ENCODE data around the gene AFG1L. TPM values are rescaled to one million over a fixed set of nuclear protein-coding genes. Genes with fewer than 3 reads are reported as not detected.
A peak's percentile ranks its signal among the peaks of the same experiment; 100 is the strongest.
"Not testable (repeated sequence)": the region's sequence is repeated elsewhere in the genome, so short reads cannot be mapped to it uniquely, and the experiment has no call there.

Gene AFG1L
- total RNA-seq, 1 experiment from 2014 or later: 6.9 TPM

- not testable (repeated sequence) for DNase-seq (ENCODE audit: low read depth)
Measured at GRCh38 chr6:108416047-108416833, 121.4 kb downstream of the AFG1L start.

- no peak for DNase-seq (ENCODE audit: low read depth)
Measured at GRCh38 chr6:108417027-108417426, 122.2 kb downstream of the AFG1L start.

GRCh38 chr6:108419474-108419873, 124.6 kb downstream of the AFG1L start:
- DNase-seq (ENCODE audit: low read depth): no peak

- DNase-seq (ENCODE audit: low read depth): no peak
Measured at GRCh38 chr6:108419934-108420609, 125.2 kb downstream of the AFG1L start.

- DNase-seq (ENCODE audit: low read depth): no peak
Measured at GRCh38 chr6:108421366-108421765, 126.5 kb downstream of the AFG1L start.

GRCh38 chr6:108423982-108424705, 129.3 kb downstream of the AFG1L start:
- no peak for DNase-seq (ENCODE audit: low read depth)

- no peak for DNase-seq (ENCODE audit: low read depth)
Measured at GRCh38 chr6:108425428-108425827, 130.6 kb downstream of the AFG1L start.

- no peak for DNase-seq (ENCODE audit: low read depth)
Measured at GRCh38 chr6:108432143-108432542, 137.3 kb downstream of the AFG1L start.

GRCh38 chr6:108432792-108433191, 137.9 kb downstream of the AFG1L start:
- DNase-seq (ENCODE audit: low read depth): no peak

GRCh38 chr6:108434222-108434621, 139.4 kb downstream of the AFG1L start:
- no peak for DNase-seq (ENCODE audit: low read depth)

- no peak for DNase-seq (ENCODE audit: low read depth)
Measured at GRCh38 chr6:108435391-108435790, 140.5 kb downstream of the AFG1L start.

GRCh38 chr6:108436771-108437170, 141.9 kb downstream of the AFG1L start:
- no peak for DNase-seq (ENCODE audit: low read depth)

- DNase-seq (ENCODE audit: low read depth): no peak
Measured at GRCh38 chr6:108437821-108438220, 143.0 kb downstream of the AFG1L start.

GRCh38 chr6:108438918-108439317, 144.1 kb downstream of the AFG1L start:
- DNase-seq (ENCODE audit: low read depth): no peak

- no peak for DNase-seq (ENCODE audit: low read depth)
Measured at GRCh38 chr6:108441141-108441540, 146.3 kb downstream of the AFG1L start.

GRCh38 chr6:108442770-108443520, 148.1 kb downstream of the AFG1L start:
- DNase-seq (ENCODE audit: low read depth): no peak

- DNase-seq (ENCODE audit: low read depth): no peak
Measured at GRCh38 chr6:108446629-108447150, 151.8 kb downstream of the AFG1L start.

- DNase-seq (ENCODE audit: low read depth): no peak
Measured at GRCh38 chr6:108448481-108448880, 153.6 kb downstream of the AFG1L start.

GRCh38 chr6:108449717-108450116, 154.9 kb downstream of the AFG1L start:
- not testable (repeated sequence) for DNase-seq (ENCODE audit: low read depth)

GRCh38 chr6:108451816-108452215, 157.0 kb downstream of the AFG1L start:
- DNase-seq (ENCODE audit: low read depth): no peak

GRCh38 chr6:108452711-108453195, 157.9 kb downstream of the AFG1L start:
- DNase-seq (ENCODE audit: low read depth): peak; percentile 35
